22Rv1 (cell line): ENCODE results near the gene SMTNL2.

Source experiments
- ZFX ChIP-seq: fragments of 450-650 bp; IDR thresholded peaks from 2 replicates; pipeline ENCODE4 v1.6.1; 2017; ENCODE audit warnings: antibody characterized with exemption, borderline replicate concordance
- TF ChIP-seq, protein P1 (sequence below): fragments of 450-650 bp; IDR thresholded peaks from 2 replicates; pipeline ENCODE4 v1.5.1; 2017; ENCODE audit warnings: mild to moderate bottlenecking

DNA sequence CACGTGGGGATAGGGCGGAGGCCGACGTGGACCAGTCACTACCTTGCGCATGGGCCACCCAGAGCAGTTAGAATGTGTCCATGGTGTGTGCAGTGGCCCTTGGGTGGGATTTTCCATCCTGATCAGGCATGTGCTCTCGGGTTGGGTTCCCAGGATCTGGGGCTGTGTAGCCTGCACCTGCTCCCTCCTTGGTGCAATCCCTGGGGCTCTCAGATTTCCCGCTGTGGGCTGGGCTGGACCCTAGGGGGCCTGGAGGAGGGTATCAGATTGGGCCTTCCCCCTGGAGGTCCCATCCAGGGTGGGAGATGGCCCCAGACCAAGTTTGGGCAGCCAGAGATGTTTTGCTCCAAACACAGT lies 1.3 kb downstream of the SMTNL2 start:
- TF ChIP-seq, protein P1, sequence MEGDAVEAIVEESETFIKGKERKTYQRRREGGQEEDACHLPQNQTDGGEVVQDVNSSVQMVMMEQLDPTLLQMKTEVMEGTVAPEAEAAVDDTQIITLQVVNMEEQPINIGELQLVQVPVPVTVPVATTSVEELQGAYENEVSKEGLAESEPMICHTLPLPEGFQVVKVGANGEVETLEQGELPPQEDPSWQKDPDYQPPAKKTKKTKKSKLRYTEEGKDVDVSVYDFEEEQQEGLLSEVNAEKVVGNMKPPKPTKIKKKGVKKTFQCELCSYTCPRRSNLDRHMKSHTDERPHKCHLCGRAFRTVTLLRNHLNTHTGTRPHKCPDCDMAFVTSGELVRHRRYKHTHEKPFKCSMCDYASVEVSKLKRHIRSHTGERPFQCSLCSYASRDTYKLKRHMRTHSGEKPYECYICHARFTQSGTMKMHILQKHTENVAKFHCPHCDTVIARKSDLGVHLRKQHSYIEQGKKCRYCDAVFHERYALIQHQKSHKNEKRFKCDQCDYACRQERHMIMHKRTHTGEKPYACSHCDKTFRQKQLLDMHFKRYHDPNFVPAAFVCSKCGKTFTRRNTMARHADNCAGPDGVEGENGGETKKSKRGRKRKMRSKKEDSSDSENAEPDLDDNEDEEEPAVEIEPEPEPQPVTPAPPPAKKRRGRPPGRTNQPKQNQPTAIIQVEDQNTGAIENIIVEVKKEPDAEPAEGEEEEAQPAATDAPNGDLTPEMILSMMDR = no peak
- no peak for TF ChIP-seq ZFX
